ENCODE results near the gene MCM8.

MCM8 gene

GRCh38 chr20:6046432-6046831 lies 96.0 kb downstream of the MCM8 start:
- no peaks in the 10 kb centered on the region for H3K9me3 ChIP-seq (ENCODE audit: control insufficient read depth, low read depth, low read length)
- no peaks in the 10 kb centered on the region for H3K36me3 ChIP-seq (ENCODE audit: control insufficient read depth, low read depth, low read length)
- no peak overlapping the region for H3K4me3 ChIP-seq (ENCODE audit: low read length)

GRCh38 chr20:6048391-6048790 lies 97.9 kb downstream of the MCM8 start:
- H3K27ac ChIP-seq (ENCODE audit: low read length), result no peak overlapping the region
- H3K9me3 ChIP-seq (ENCODE audit: control insufficient read depth, low read depth, low read length), result no peaks in the 10 kb centered on the region
- no peaks in the 10 kb centered on the region for H3K36me3 ChIP-seq (ENCODE audit: control insufficient read depth, low read depth, low read length)
- H3K27me3 ChIP-seq (ENCODE audit: control insufficient read depth, insufficient read depth, low read length), result peaks cover 37% of the 10 kb centered on the region
- no peak overlapping the region for H3K4me3 ChIP-seq (ENCODE audit: low read length)
- no peaks in the 10 kb centered on the region for H3K4me1 ChIP-seq (ENCODE audit: control insufficient read depth, low read depth, low read length)
- no peak overlapping the region for H3K9ac ChIP-seq (ENCODE audit: low read length)

More at GRCh38 chr20:6046432-6046831, 96.0 kb downstream of the MCM8 start:
- Histone ChIP-seq H3K4me1 (ENCODE audit: control insufficient read depth, low read depth, low read length) (no peaks in the 10 kb centered on the region), H3K27me3 (ENCODE audit: control insufficient read depth, insufficient read depth, low read length) (peaks cover 18% of the 10 kb centered on the region), H3K27ac (ENCODE audit: low read length) (no peak overlapping the region), H3K9ac (ENCODE audit: low read length) (no peak overlapping the region)

Data from iPS-18a (cell line).